ENCODE data around the gene CAMKMT. TPM values are rescaled to one million over a fixed set of nuclear protein-coding genes. Genes with fewer than 3 reads are reported as not detected.

The CAMKMT gene
- total RNA-seq, 1 donor, result 15.0 TPM

DNA sequence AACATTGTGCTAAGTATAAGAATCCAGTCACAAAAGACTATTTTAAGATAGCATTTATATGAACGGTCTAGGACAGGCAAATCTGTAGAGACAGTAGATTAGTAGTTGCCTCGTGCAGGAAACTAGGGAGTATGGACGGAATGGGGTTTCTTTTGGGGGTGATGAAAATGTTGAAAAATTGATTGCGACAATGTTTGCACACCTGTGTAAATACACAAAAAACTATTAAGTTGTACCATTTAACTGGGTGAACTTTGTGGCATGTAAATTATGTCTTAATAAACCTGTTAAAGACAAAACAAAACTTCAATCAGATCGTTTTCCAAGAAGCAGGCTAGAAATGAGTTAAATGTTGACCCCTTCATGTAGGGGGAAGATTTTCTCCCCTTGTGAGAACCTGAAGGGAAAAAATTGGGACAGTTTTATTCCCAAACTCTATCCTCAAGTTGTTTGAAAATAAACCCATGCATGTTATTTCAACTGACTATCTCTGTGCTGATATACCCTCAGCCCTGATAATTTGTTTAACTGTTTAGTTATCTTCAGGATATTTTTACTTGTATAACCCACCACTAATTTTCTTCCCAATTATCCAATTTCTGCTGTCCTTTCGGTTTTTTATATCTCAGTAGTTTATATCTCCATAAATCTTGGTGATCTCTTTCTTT, 87.2 kb downstream of the CAMKMT start:
- no peak for DNase-seq (ENCODE audit: low read depth)
- H3K4me3 ChIP-seq (ENCODE audit: low read depth, low read length), result no peak overlapping the region
- TF ChIP-seq, protein P1, sequence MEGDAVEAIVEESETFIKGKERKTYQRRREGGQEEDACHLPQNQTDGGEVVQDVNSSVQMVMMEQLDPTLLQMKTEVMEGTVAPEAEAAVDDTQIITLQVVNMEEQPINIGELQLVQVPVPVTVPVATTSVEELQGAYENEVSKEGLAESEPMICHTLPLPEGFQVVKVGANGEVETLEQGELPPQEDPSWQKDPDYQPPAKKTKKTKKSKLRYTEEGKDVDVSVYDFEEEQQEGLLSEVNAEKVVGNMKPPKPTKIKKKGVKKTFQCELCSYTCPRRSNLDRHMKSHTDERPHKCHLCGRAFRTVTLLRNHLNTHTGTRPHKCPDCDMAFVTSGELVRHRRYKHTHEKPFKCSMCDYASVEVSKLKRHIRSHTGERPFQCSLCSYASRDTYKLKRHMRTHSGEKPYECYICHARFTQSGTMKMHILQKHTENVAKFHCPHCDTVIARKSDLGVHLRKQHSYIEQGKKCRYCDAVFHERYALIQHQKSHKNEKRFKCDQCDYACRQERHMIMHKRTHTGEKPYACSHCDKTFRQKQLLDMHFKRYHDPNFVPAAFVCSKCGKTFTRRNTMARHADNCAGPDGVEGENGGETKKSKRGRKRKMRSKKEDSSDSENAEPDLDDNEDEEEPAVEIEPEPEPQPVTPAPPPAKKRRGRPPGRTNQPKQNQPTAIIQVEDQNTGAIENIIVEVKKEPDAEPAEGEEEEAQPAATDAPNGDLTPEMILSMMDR (IDR thresholded peaks at IDR 0.05; ENCODE audit: insufficient read depth, low read length), result no peak

DNA sequence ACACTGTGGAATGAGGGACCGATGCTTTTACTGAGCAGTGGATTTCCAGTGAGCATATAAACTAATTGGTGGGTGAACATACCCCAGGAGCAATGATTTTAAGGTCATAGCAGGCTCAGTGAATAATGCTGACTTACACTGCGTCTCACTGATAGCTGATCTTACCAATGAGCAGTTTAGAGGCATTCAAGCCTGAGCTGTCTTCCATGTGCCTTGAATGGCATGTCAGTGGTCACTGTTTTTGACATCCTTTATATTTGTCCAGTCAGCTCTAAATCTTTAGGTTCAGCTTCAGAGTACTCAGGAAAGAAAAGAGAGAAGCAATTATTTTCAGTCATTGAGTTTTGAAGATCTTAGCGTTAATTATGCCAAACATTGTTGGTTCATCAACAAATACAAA, 88.3 kb downstream of the CAMKMT start:
- TF ChIP-seq, protein P1 (IDR thresholded peaks at IDR 0.05; ENCODE audit: insufficient read depth, low read length), result no peak
- H3K4me3 ChIP-seq (ENCODE audit: low read depth, low read length), result no peak overlapping the region
- DNase-seq (ENCODE audit: low read depth), result no peak

DNA sequence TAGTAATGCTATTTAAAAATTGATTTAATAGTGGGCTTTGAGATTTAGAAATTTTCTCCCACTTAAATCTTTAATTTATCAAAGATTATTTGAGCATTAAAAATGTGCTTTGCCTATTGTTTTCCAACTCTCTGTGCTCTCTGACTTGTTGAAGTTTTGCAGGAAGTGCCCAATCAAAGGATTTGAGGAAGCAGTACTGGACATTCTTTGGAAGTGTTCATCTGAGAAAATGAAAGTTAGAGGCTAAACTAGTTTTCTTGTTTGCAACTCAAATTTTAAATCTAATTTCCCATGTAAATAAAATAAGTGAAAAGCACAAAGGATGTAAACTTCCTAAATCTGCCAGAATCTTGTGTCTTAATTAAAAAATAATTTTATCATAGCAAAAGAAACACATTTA, 89.1 kb downstream of the CAMKMT start:
- TF ChIP-seq, protein P1 (IDR thresholded peaks at IDR 0.05; ENCODE audit: insufficient read depth, low read length), result no peak
- peak; percentile 25 for DNase-seq (ENCODE audit: low read depth)
- no peak overlapping the region for H3K4me3 ChIP-seq (ENCODE audit: low read depth, low read length)

DNA sequence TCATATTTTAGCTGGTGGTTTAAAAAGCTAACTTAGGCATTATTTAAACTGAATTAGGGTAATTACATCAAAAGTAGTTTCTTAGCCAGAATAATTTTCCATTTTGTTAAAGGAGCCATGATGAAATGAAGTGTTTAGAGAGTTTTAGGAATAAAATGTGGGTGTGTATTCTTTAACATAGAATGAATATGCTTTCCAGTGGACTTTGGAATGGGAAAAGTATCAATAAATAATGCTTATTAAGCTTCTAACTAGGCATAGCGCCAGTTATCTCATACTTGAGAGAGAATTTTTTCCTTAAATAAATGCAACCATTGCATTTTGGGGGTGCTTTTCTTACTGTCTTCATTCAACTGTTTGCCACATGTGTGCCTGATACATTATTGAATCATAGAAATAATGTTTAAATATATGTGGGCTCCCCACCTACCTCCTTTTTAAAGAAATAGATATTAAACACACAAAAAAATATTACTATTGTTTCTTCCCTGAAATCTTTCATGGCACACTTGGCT, 90.4 kb downstream of the CAMKMT start:
- DNase-seq (ENCODE audit: low read depth), result no peak
- TF ChIP-seq, protein P1 (IDR thresholded peaks at IDR 0.05; ENCODE audit: insufficient read depth, low read length), result no peak
- no peak overlapping the region for H3K4me3 ChIP-seq (ENCODE audit: low read depth, low read length)

DNA sequence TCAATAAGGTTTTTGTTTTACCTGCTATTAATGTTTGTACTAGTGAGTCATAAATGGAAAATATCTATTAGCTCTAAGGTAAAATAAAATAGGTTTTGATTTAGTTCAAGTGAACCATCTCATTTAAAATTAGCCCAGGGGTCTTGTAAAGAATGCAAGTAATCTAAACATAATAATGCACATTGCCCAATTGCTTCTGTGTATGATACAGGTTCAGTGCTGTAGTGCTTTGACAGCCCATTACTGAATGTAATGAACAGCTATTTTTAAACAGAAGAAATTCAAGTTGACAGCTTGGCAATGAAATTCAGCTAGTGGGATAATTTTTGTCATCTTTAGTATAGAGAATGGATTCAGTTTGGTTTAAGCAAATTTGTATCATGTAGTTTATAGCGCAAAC, 91.5 kb downstream of the CAMKMT start:
- TF ChIP-seq, protein P1 (IDR thresholded peaks at IDR 0.05; ENCODE audit: insufficient read depth, low read length), result no peak
- H3K4me3 ChIP-seq (ENCODE audit: low read depth, low read length), result no peak overlapping the region
- DNase-seq (ENCODE audit: low read depth), result no peak

DNA sequence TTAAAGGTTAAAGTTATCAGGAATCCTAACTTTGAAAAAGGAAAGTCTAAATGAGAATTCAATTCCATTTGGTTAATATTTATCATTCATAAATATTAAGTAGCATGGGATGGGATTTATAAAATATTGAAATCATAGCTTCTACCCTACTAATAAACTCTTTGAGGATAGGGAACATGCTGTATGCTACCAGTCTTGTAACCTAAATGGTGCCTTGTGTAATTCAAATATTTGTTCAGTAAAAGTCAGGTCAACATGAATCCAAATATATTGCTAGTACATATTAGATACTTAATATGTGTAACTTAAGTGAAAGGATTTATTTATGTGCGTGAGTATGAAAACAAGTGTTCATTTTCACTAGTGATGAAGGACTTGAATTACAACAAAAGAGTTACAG, 94.1 kb downstream of the CAMKMT start:
- H3K4me3 ChIP-seq (ENCODE audit: low read depth, low read length), result no peak overlapping the region
- TF ChIP-seq, protein P1 (IDR thresholded peaks at IDR 0.05; ENCODE audit: insufficient read depth, low read length), result no peak
- DNase-seq (ENCODE audit: low read depth), result no peak

DNA sequence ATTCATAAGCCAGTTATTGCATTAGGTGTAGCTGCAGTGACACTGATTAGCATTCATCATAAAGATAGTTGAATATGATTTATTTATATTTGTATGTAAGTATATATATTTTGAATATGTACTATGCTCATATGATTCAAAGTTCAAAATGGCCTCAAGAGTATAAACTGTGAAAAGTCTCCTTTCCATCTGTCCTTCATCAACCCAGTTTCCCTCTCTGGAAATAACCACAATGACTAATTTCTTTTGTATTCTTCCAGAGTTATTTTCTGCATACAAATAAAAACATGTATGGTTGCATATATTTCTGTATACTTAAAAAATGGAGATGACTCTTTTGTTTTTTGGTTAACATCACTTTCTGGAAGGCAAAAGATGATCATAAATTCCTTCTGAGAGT, 95.2 kb downstream of the CAMKMT start:
- no peak overlapping the region for H3K4me3 ChIP-seq (ENCODE audit: low read depth, low read length)
- no peak for DNase-seq (ENCODE audit: low read depth)
- TF ChIP-seq, protein P1 (IDR thresholded peaks at IDR 0.05; ENCODE audit: insufficient read depth, low read length), result no peak

Measured in fibroblast of the aortic adventitia (primary cell).